CD14-positive monocyte (primary cell): Measurements from ENCODE around the gene HTR1B. TPM values are rescaled to one million over a fixed set of nuclear protein-coding genes. Genes with fewer than 3 reads are reported as not detected.

Experiments
- DNase-seq, 3 donors: peaks; one replicate each; pipeline ENCODE4 v3.0.0-alpha.2; 2011 to 2022
- H2AFZ ChIP-seq: 2 replicates; pipeline ENCODE4 v1.6.0; 2012; ENCODE audit warnings: mild to moderate bottlenecking, low read depth, low read length, inconsistent platforms; ENCODE audit not compliant: insufficient read depth, poor library complexity, severe bottlenecking
- H3K27ac ChIP-seq, 2 donors: 1 replicate in 1 of 2; 2 replicates in 1 of 2; pipeline ENCODE4 v1.5.1; 2012 to 2013; ENCODE audit warnings: low read length in 2 of 2, control low read depth in 1 of 2, inconsistent platforms in 1 of 2, low read depth in 1 of 2, mild to moderate bottlenecking in 1 of 2
- H3K27me3 ChIP-seq, 2 donors: one replicate each; pipeline versions ENCODE4 v1.6.0 to v1.6.1; 2011 to 2013; ENCODE audit warnings: low read length in 2 of 2; ENCODE audit not compliant: control insufficient read depth in 2 of 2, insufficient read depth in 2 of 2
- H3K36me3 ChIP-seq, 2 donors: replicated peaks in 1 of 2; 1 replicate in 1 of 2; 2 replicates in 1 of 2; pipeline versions ENCODE4 v1.5.1 to v1.6.1; 2012 to 2013; ENCODE audit warnings: low read length in 2 of 2, control low read depth in 1 of 2, inconsistent platforms in 1 of 2, mild to moderate bottlenecking in 1 of 2; ENCODE audit not compliant: insufficient read depth in 2 of 2, control insufficient read depth in 1 of 2
- H3K4me1 ChIP-seq, 2 donors: 1 replicate in 1 of 2; 2 replicates in 1 of 2; pipeline versions ENCODE4 v1.5.1 to v1.6.1; 2012 to 2013; ENCODE audit warnings: low read length in 2 of 2, control low read depth in 1 of 2, inconsistent platforms in 1 of 2, mild to moderate bottlenecking in 1 of 2, moderate library complexity in 1 of 2; ENCODE audit not compliant: insufficient read depth in 2 of 2, control insufficient read depth in 1 of 2
- H3K4me2 ChIP-seq: replicated peaks from 2 replicates; pipeline ENCODE3; 2012; ENCODE audit warnings: low read length, moderate library complexity, mild to moderate bottlenecking; ENCODE audit not compliant: poor library complexity, severe bottlenecking; ENCODE audit errors: extremely low read depth
- H3K4me3 ChIP-seq, 3 experiments: fragments of 200-600 bp in 1 of 3; sonication (generic) in 1 of 3; replicated peaks in 1 of 3; 1 replicate in 2 of 3; 2 replicates in 1 of 3; pipeline ENCODE4 v1.5.1; 2011 to 2013; ENCODE audit warnings: low read length in 3 of 3, mild to moderate bottlenecking in 3 of 3, control low read depth in 2 of 3, low read depth in 2 of 3, inconsistent platforms in 1 of 3, moderate library complexity in 1 of 3
- H3K79me2 ChIP-seq: 2 replicates; pipeline ENCODE4 v1.6.0; 2012; ENCODE audit warnings: mild to moderate bottlenecking, control low read depth, inconsistent platforms, low read length, moderate library complexity; ENCODE audit not compliant: insufficient read depth
- H3K9ac ChIP-seq: 2 replicates; pipeline ENCODE4 v1.6.0; 2017; ENCODE audit warnings: low read length, mild to moderate bottlenecking; ENCODE audit not compliant: insufficient read depth, poor library complexity, severe bottlenecking
- H3K9me3 ChIP-seq, 2 donors: replicated peaks in 1 of 2; 1 replicate in 1 of 2; 2 replicates in 1 of 2; pipeline versions ENCODE4 v1.5.1 to v1.6.1; 2012 to 2013; ENCODE audit warnings: low read length in 2 of 2, control low read depth in 1 of 2; ENCODE audit not compliant: control insufficient read depth in 1 of 2, insufficient read depth in 1 of 2
- H4K20me1 ChIP-seq: 2 replicates; pipeline ENCODE4 v1.6.0; 2012; ENCODE audit warnings: mild to moderate bottlenecking, low read length, control low read depth, moderate library complexity; ENCODE audit not compliant: insufficient read depth
- H3K27ac Mint-ChIP-seq, 7 donors: one replicate each; pipeline ENCODE4 v1.8.0; 2020; ENCODE audit warnings: mild to moderate bottlenecking in 7 of 7, mixed read lengths in 7 of 7, moderate library complexity in 6 of 7, inconsistent platforms in 2 of 7
- H3K27me3 Mint-ChIP-seq, 3 donors: one replicate each; pipeline ENCODE4 v1.8.0; 2021 to 2022; ENCODE audit warnings: low read depth in 3 of 3, mild to moderate bottlenecking in 3 of 3, mixed read lengths in 3 of 3, moderate library complexity in 3 of 3, inconsistent platforms in 1 of 3
- H3K36me3 Mint-ChIP-seq, 2 donors: one replicate each; pipeline ENCODE4 v1.8.0; 2020; ENCODE audit warnings: mixed read lengths in 2 of 2, inconsistent platforms in 1 of 2, mild to moderate bottlenecking in 1 of 2
- H3K4me1 Mint-ChIP-seq: one replicate; pipeline ENCODE4 v1.8.0; 2020; ENCODE audit warnings: mild to moderate bottlenecking, mixed read lengths
- H3K4me3 Mint-ChIP-seq, 2 donors: one replicate each; pipeline ENCODE4 v1.8.0; 2020; ENCODE audit warnings: mild to moderate bottlenecking in 2 of 2, mixed read lengths in 2 of 2, moderate library complexity in 1 of 2
- H3K9me3 Mint-ChIP-seq, 7 donors: one replicate each; pipeline ENCODE4 v1.8.0; 2020 to 2022; ENCODE audit warnings: mixed read lengths in 7 of 7, mild to moderate bottlenecking in 6 of 7, moderate library complexity in 6 of 7, inconsistent platforms in 2 of 7
- CTCF ChIP-seq: fragments of 200-600 bp; IDR thresholded peaks from one replicate; pipeline ENCODE4 v1.8.0; 2022; ENCODE audit warnings: antibody characterized with exemption, mild to moderate bottlenecking
- whole genome bisulfite sequencing: methylation state at CpG from one replicate; pipeline ENCODE4 v1.1.5; 2013; ENCODE audit warnings: missing lambda C conversion rate; ENCODE audit not compliant: insufficient coverage; 5-methylcytosine and 5-hydroxymethylcytosine counted together
- intact Hi-C, 2 donors: fragments of 100-400 bp; cut with micrococcal nuclease; formaldehyde crosslinking; loops; one replicate each; pipeline versions ENCODE4 v1.15.0 to v1.15.1; 2023
- polyA plus RNA-seq, 3 donors: library from polyadenylated mRNA; depleted of rRNA in 1 of 3; unstranded in 2 of 3; stranded (reverse) in 1 of 3; fragments of 300-500 nt in 2 of 3; fragments of >200 nt in 1 of 3; fragmentation: Illumina TruSeq in 2 of 3; gene quantifications; 1 replicate in 2 of 3; 2 replicates in 1 of 3; pipeline ENCODE4 v1.2.3, GENCODE V29; 2012 to 2021

Gene HTR1B
- polyA plus RNA-seq, 3 donors = not detected

DNA sequence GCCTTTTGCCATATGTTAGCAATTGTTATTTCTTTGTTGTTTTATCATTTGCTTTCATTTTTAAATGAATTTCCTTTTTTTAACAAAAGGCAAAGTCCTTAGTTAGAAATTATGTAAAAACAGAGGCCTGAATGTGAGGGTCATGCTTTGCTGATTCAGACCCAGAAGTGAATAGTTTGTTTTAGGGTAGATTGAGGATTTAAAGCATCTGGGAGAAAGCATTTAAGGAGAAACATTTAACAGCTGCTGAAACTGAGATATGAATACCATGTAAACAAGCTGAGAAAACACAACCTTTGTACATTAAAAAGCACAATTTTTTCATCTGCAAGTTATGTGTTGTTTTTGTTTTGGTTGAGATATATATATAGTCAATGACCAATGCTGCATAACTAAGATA is 8.0 kb downstream of the HTR1B start:
- no peak for DNase-seq
- Histone ChIP-seq H3K79me2 (no peaks in the 10 kb centered on the region), H3K4me1 (no peaks in the 10 kb centered on the region), H2AFZ (no peak overlapping the region), H3K36me3 (no peaks in the 10 kb centered on the region), H3K27me3 (no peaks in the 10 kb centered on the region), H3K9ac (no peak overlapping the region), H3K4me2 (no peak overlapping the region), H3K9me3 (no peaks in the 10 kb centered on the region), H3K4me3 (no peak overlapping the region), H4K20me1 (no peaks in the 10 kb centered on the region), H3K27ac (no peak overlapping the region)
- Mint-ChIP-seq H3K27ac (no peak overlapping the region), H3K4me3 (no peak overlapping the region), H3K27me3 (peaks cover 0 to 6% (median 3%) of the 10 kb centered on the region in 3 donors), H3K36me3 (no peaks in the 10 kb centered on the region), H3K4me1 (no peaks in the 10 kb centered on the region), H3K9me3 (no peaks in the 10 kb centered on the region)
- TF ChIP-seq CTCF = no peak
- intact Hi-C loops = no loop called here

GRCh38 chr6:77454386-77454785 is 8.9 kb downstream of the HTR1B start:
- H3K36me3 Mint-ChIP-seq = no peaks in the 10 kb centered on the region
- no peaks in the 10 kb centered on the region for H3K36me3 ChIP-seq
- no peak overlapping the region for H3K27ac ChIP-seq
- no peaks in the 10 kb centered on the region for H3K27me3 ChIP-seq
- no peaks in the 10 kb centered on the region for H3K9me3 ChIP-seq
- no peaks in the 10 kb centered on the region for H3K79me2 ChIP-seq
- peaks cover 0 to 2% (median 2%) of the 10 kb centered on the region in 3 donors for H3K27me3 Mint-ChIP-seq
- intact Hi-C loops = no loop called here
- no peaks in the 10 kb centered on the region for H3K4me1 Mint-ChIP-seq
- H3K4me2 ChIP-seq = no peak overlapping the region
- H3K4me3 ChIP-seq = no peak overlapping the region
- H3K4me1 ChIP-seq = no peaks in the 10 kb centered on the region
- DNase-seq = no peak
- H3K4me3 Mint-ChIP-seq = no peak overlapping the region
- no peak overlapping the region for H3K27ac Mint-ChIP-seq
- WGBS = 100% methylated on average over 1 of the region's 2 CpGs
- H4K20me1 ChIP-seq = no peaks in the 10 kb centered on the region
- no peak overlapping the region for H2AFZ ChIP-seq
- no peak overlapping the region for H3K9ac ChIP-seq
- H3K9me3 Mint-ChIP-seq = no peaks in the 10 kb centered on the region
- TF ChIP-seq CTCF = no peak
